ENCODE results near the gene NOL6. TPM values are rescaled to one million over a fixed set of nuclear protein-coding genes. Genes with fewer than 3 reads are reported as not detected.

NOL6 gene
- total RNA-seq, 1 donor from 2014 or later, result 43.1 TPM

GRCh38 chr9:33443464-33444154 is 30.1 kb downstream of the NOL6 start:
- Mint-ChIP-seq H3K36me3 (ENCODE audit: low read depth) (no peaks in the 10 kb centered on the region), H3K27me3 (ENCODE audit: low read depth) (peaks cover 13% of the 10 kb centered on the region), H3K27ac (ENCODE audit: unreplicated experiment) (no peak overlapping the region), H3K4me1 (peaks cover 15% of the 10 kb centered on the region), H3K4me3 (no peak overlapping the region), H3K9me3 (no peaks in the 10 kb centered on the region)
- no peak for TF ChIP-seq CTCF (conservative IDR thresholded peaks at IDR 0.05)
- DNase-seq (ENCODE audit: low read depth, low spot score), result no peak

- TF ChIP-seq CTCF (conservative IDR thresholded peaks at IDR 0.05), result no peak
- Mint-ChIP-seq H3K36me3 (ENCODE audit: low read depth) (no peaks in the 10 kb centered on the region), H3K27me3 (ENCODE audit: low read depth) (peaks cover 13% of the 10 kb centered on the region), H3K4me3 (no peak overlapping the region), H3K9me3 (no peaks in the 10 kb centered on the region), H3K27ac (ENCODE audit: unreplicated experiment) (no peak overlapping the region), H3K4me1 (peaks cover 15% of the 10 kb centered on the region)
- DNase-seq (ENCODE audit: low read depth, low spot score), result no peak
These were observed 30.7 kb downstream of the NOL6 start for GRCh38 chr9:33443047-33443446.

- H3K36me3 Mint-ChIP-seq (ENCODE audit: low read depth), result no peaks in the 10 kb centered on the region
- no peak for DNase-seq (ENCODE audit: low read depth, low spot score)
- no peak for TF ChIP-seq CTCF (conservative IDR thresholded peaks at IDR 0.05)
- H3K4me1 Mint-ChIP-seq, result peaks cover 11% of the 10 kb centered on the region
- no peaks in the 10 kb centered on the region for H3K9me3 Mint-ChIP-seq
- peaks cover 9% of the 10 kb centered on the region for H3K27me3 Mint-ChIP-seq (ENCODE audit: low read depth)
- H3K4me3 Mint-ChIP-seq, result no peak overlapping the region
- no peak overlapping the region for H3K27ac Mint-ChIP-seq (ENCODE audit: unreplicated experiment)
These were observed 31.6 kb downstream of the NOL6 start for GRCh38 chr9:33442125-33442524.

- no peaks in the 10 kb centered on the region for H3K4me1 Mint-ChIP-seq
- H3K36me3 Mint-ChIP-seq (ENCODE audit: low read depth), result no peaks in the 10 kb centered on the region
- H3K27me3 Mint-ChIP-seq (ENCODE audit: low read depth), result no peaks in the 10 kb centered on the region
- no peak overlapping the region for H3K4me3 Mint-ChIP-seq
- no peak for TF ChIP-seq CTCF (conservative IDR thresholded peaks at IDR 0.05)
- no peaks in the 10 kb centered on the region for H3K9me3 Mint-ChIP-seq
- no peak overlapping the region for H3K27ac Mint-ChIP-seq (ENCODE audit: unreplicated experiment)
- DNase-seq (ENCODE audit: low read depth, low spot score), result no peak
These were observed 33.1 kb downstream of the NOL6 start for GRCh38 chr9:33440609-33441008.

- no peaks in the 10 kb centered on the region for H3K9me3 Mint-ChIP-seq
- H3K4me3 Mint-ChIP-seq, result no peak overlapping the region
- no peaks in the 10 kb centered on the region for H3K27me3 Mint-ChIP-seq (ENCODE audit: low read depth)
- no peaks in the 10 kb centered on the region for H3K4me1 Mint-ChIP-seq
- no peak overlapping the region for H3K27ac Mint-ChIP-seq (ENCODE audit: unreplicated experiment)
- H3K36me3 Mint-ChIP-seq (ENCODE audit: low read depth), result no peaks in the 10 kb centered on the region
- TF ChIP-seq CTCF (conservative IDR thresholded peaks at IDR 0.05), result no peak
- no peak for DNase-seq (ENCODE audit: low read depth, low spot score)
These were observed 33.5 kb downstream of the NOL6 start for GRCh38 chr9:33440204-33440603.

All from neural crest cell (in vitro differentiated cells).